Gastrocnemius medialis (tissue), 4 donors: Measurements from ENCODE around the gene LUC7L2.

Experiments
- POLR2A ChIP-seq, 2 donors: fragments of 450-650 bp; IDR thresholded peaks; one replicate each; pipeline ENCODE4 v1.6.1; 2017; ENCODE audit warnings: antibody characterized with exemption in 2 of 2, mild to moderate bottlenecking in 2 of 2, moderate library complexity in 2 of 2
- TF ChIP-seq, protein P1 (sequence below), 5 experiments: fragments of 450-650 bp in 3 of 5; fragments of 200-600 bp in 2 of 5; sonication (generic) in 2 of 5; IDR thresholded peaks in 4 of 5; conservative IDR thresholded peaks in 1 of 5; 1 replicate in 4 of 5; 2 replicates in 1 of 5; pipeline ENCODE4 v1.5.1; 2016 to 2019; ENCODE audit warnings: antibody characterized with exemption in 5 of 5, mild to moderate bottlenecking in 3 of 5, moderate library complexity in 3 of 5

DNA sequence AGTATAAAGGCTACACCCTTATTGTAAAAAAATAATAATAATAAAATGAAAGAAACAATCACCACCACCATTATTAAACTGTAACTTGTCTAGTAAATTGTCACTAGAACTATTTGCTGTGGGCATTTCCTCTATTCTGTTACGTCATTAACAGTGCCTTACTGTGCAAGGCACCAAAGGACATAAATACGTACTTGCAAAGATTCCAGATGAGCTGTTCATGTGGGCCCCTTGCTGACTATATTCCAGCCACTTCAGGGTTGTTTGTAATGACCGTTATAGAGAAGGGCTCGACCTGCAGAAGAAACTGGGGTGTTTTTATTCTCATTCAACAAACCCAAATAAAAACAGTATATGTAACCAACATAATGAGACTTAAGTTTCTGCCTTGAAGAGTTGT lies 63.4 kb downstream of the LUC7L2 start:
- TF ChIP-seq, protein P1, sequence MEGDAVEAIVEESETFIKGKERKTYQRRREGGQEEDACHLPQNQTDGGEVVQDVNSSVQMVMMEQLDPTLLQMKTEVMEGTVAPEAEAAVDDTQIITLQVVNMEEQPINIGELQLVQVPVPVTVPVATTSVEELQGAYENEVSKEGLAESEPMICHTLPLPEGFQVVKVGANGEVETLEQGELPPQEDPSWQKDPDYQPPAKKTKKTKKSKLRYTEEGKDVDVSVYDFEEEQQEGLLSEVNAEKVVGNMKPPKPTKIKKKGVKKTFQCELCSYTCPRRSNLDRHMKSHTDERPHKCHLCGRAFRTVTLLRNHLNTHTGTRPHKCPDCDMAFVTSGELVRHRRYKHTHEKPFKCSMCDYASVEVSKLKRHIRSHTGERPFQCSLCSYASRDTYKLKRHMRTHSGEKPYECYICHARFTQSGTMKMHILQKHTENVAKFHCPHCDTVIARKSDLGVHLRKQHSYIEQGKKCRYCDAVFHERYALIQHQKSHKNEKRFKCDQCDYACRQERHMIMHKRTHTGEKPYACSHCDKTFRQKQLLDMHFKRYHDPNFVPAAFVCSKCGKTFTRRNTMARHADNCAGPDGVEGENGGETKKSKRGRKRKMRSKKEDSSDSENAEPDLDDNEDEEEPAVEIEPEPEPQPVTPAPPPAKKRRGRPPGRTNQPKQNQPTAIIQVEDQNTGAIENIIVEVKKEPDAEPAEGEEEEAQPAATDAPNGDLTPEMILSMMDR (IDR thresholded peaks at IDR 0.05 in 4 of 5, conservative IDR thresholded peaks at IDR 0.05 in 1 of 5), result no peak
- TF ChIP-seq POLR2A (IDR thresholded peaks at IDR 0.05), result no peak
